NCI-H446 (cell line): ENCODE measurements around the gene MS4A7.
"Not testable (repeated sequence)": the region's sequence is repeated elsewhere in the genome, so short reads cannot be mapped to it uniquely, and the experiment has no call there.

Experiments used
- DNase-seq, 2 experiments: peaks; one replicate each; lab custom pipeline; 2025; lab: John Stamatoyannopoulos, UW

Gene MS4A7

GRCh38 chr11:60378354-60378753 is at the start of gene MS4A7:
TSS of gene MS4A7 (plus strand) at chr11:60378532. CDS start at chr11:60383142, 4,610 bp downstream.
- no peak for DNase-seq

- DNase-seq: no peak
Measured at GRCh38 chr11:60332846-60333245, 45.5 kb upstream of the MS4A7 start.

GRCh38 chr11:60334005-60334620 is 44.2 kb upstream of the MS4A7 start:
- peak; percentile 6 to 59 for DNase-seq

GRCh38 chr11:60336767-60337391 is 41.5 kb upstream of the MS4A7 start:
- no peak for DNase-seq

GRCh38 chr11:60338053-60338452 is 40.3 kb upstream of the MS4A7 start:
- no peak for DNase-seq

- DNase-seq: no peak
Measured at GRCh38 chr11:60339356-60339755, 39.0 kb upstream of the MS4A7 start.

GRCh38 chr11:60343094-60343704 is 35.1 kb upstream of the MS4A7 start:
- peak in 1 of 2 experiments; percentile 31 for DNase-seq

- no peak for DNase-seq
Measured at GRCh38 chr11:60344146-60344545, 34.2 kb upstream of the MS4A7 start.

- peak in 1 of 2 experiments; percentile 12 for DNase-seq
Measured at GRCh38 chr11:60345489-60345888, 32.8 kb upstream of the MS4A7 start.

GRCh38 chr11:60347084-60347797 is 31.1 kb upstream of the MS4A7 start:
- DNase-seq: no peak

GRCh38 chr11:60348116-60348515 is 30.2 kb upstream of the MS4A7 start:
- no peak for DNase-seq

- no peak for DNase-seq
Measured at GRCh38 chr11:60349990-60350389, 28.3 kb upstream of the MS4A7 start.

GRCh38 chr11:60357771-60358170 is 20.6 kb upstream of the MS4A7 start:
- no peak for DNase-seq

GRCh38 chr11:60360621-60361020 is 17.7 kb upstream of the MS4A7 start:
- DNase-seq: no peak

- DNase-seq: no peak
Measured at GRCh38 chr11:60362241-60362640, 16.1 kb upstream of the MS4A7 start.

GRCh38 chr11:60363542-60364470 is 14.5 kb upstream of the MS4A7 start:
- DNase-seq: peak; percentile 18 to 70

- DNase-seq: not testable (repeated sequence)
Measured at GRCh38 chr11:60366262-60366904, 11.9 kb upstream of the MS4A7 start.

GRCh38 chr11:60367009-60367408 is 11.3 kb upstream of the MS4A7 start:
- DNase-seq: no peak

- DNase-seq: no peak
Measured at GRCh38 chr11:60367896-60368295, 10.4 kb upstream of the MS4A7 start.

- DNase-seq: no peak
Measured at GRCh38 chr11:60370252-60370810, 8.0 kb upstream of the MS4A7 start.

- no peak for DNase-seq
Measured at GRCh38 chr11:60370811-60371298, 7.5 kb upstream of the MS4A7 start.
